AML-193 (cell line): ENCODE results near the gene METTL14.
"Not testable (repeated sequence)": the region's sequence is repeated elsewhere in the genome, so short reads cannot be mapped to it uniquely, and the experiment has no call there.

ENCODE experiments used
- DNase-seq, 2 experiments: peaks; one replicate each; lab custom pipeline; 2025; lab: John Stamatoyannopoulos, UW

The METTL14 gene

GRCh38 chr4:118684873-118685811 is at the start of gene METTL14:
Gene METTL14 (plus strand): TSS chr4:118685392. CDS start chr4:118685535, 143 bp downstream.
- DNase-seq: peak; percentile 72 to 84

GRCh38 chr4:118636126-118636525 is 49.1 kb upstream of the METTL14 start:
- not testable (repeated sequence) for DNase-seq

- DNase-seq: peak; percentile 10 to 12
These were observed 20.5 kb upstream of the METTL14 start for GRCh38 chr4:118664665-118665064.

- DNase-seq: peak in 1 of 2 experiments; percentile 21
These were observed 16.0 kb upstream of the METTL14 start for GRCh38 chr4:118669220-118669619.

- DNase-seq: not testable (repeated sequence)
These were observed 14.2 kb upstream of the METTL14 start for GRCh38 chr4:118670968-118671367.

- DNase-seq: no peak
These were observed 9.1 kb upstream of the METTL14 start for GRCh38 chr4:118676128-118676527.

- DNase-seq: no peak
These were observed 4.4 kb upstream of the METTL14 start for GRCh38 chr4:118680808-118681207.

GRCh38 chr4:118682928-118683327 is 2.3 kb upstream of the METTL14 start:
- peak; percentile 62 to 66 for DNase-seq

- DNase-seq: peak in 1 of 2 experiments; percentile 18
These were observed 1.7 kb upstream of the METTL14 start for GRCh38 chr4:118683513-118683912.

- no peak for DNase-seq
These were observed 17.9 kb downstream of the METTL14 start for GRCh38 chr4:118703118-118703517.

GRCh38 chr4:118711052-118711451 is 25.9 kb downstream of the METTL14 start:
- DNase-seq: no peak

- no peak for DNase-seq
These were observed 27.7 kb downstream of the METTL14 start for GRCh38 chr4:118712872-118713271.

GRCh38 chr4:118714682-118715081 is 29.5 kb downstream of the METTL14 start:
- DNase-seq: no peak

- no peak for DNase-seq
These were observed 31.1 kb downstream of the METTL14 start for GRCh38 chr4:118716304-118716703.

GRCh38 chr4:118718511-118719170 is 33.4 kb downstream of the METTL14 start:
- no peak for DNase-seq

GRCh38 chr4:118721752-118722151 is 36.6 kb downstream of the METTL14 start:
- DNase-seq: no peak

- DNase-seq: no peak
These were observed 38.2 kb downstream of the METTL14 start for GRCh38 chr4:118723369-118723768.

- no peak for DNase-seq
These were observed 42.2 kb downstream of the METTL14 start for GRCh38 chr4:118727360-118727759.

GRCh38 chr4:118729287-118730286 is 44.4 kb downstream of the METTL14 start:
- DNase-seq: no peak

GRCh38 chr4:118730683-118731082 is 45.5 kb downstream of the METTL14 start:
- no peak for DNase-seq

GRCh38 chr4:118732591-118733330 is 47.6 kb downstream of the METTL14 start:
- no peak for DNase-seq
